Measurements from ENCODE around the gene CELSR1. TPM values are rescaled to one million over a fixed set of nuclear protein-coding genes. Genes with fewer than 3 reads are reported as not detected.

CELSR1 gene
- total RNA-seq, 1 donor: 1.1 TPM

DNA sequence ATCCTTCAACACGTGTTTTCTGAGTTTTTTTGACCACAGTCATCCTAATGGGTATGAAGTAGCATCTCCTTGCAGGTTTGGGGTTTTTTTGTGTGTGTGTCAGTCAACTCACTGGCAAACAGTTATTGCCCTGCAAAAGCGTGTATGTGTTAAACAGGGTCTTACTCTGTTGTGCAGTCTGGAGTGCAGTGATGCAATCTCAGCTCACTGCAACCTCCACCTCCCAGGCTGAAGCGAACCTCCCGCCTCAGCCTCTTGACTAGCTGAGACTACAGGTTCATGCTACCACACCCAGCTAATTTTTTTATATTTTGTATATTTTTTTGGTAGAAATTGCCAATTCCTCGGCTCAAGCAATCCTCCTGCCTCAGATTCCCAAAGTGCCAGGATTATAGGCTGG, 15.4 kb downstream of the CELSR1 start:
- H3K4me3 ChIP-seq (ENCODE audit: low read depth, low read length): no peak overlapping the region
- DNase-seq (ENCODE audit: low read depth): no peak
- TF ChIP-seq, protein P1, sequence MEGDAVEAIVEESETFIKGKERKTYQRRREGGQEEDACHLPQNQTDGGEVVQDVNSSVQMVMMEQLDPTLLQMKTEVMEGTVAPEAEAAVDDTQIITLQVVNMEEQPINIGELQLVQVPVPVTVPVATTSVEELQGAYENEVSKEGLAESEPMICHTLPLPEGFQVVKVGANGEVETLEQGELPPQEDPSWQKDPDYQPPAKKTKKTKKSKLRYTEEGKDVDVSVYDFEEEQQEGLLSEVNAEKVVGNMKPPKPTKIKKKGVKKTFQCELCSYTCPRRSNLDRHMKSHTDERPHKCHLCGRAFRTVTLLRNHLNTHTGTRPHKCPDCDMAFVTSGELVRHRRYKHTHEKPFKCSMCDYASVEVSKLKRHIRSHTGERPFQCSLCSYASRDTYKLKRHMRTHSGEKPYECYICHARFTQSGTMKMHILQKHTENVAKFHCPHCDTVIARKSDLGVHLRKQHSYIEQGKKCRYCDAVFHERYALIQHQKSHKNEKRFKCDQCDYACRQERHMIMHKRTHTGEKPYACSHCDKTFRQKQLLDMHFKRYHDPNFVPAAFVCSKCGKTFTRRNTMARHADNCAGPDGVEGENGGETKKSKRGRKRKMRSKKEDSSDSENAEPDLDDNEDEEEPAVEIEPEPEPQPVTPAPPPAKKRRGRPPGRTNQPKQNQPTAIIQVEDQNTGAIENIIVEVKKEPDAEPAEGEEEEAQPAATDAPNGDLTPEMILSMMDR (IDR thresholded peaks at IDR 0.05; ENCODE audit: insufficient read depth, low read length): no peak

DNA sequence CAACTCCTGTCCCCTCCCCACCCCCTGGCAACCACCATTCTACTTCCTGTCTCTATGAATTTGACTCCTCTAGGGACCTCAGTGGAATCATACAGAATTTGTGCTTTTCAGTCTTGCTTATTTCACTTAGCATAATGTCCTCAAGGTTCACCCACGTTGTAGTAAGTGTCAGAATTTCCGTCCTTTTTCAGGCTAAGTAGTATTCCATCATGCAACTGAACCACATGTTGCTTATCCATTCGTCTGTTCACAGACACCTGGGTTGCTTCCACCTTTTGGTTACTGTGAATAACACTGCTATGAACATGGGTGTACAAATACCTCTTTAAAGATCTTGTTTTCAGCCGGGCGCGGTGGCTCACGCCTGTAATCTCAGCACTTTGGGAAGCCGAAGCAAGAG, 16.5 kb downstream of the CELSR1 start:
- TF ChIP-seq, protein P1 (IDR thresholded peaks at IDR 0.05; ENCODE audit: insufficient read depth, low read length): no peak
- DNase-seq (ENCODE audit: low read depth): no peak
- no peak overlapping the region for H3K4me3 ChIP-seq (ENCODE audit: low read depth, low read length)

DNA sequence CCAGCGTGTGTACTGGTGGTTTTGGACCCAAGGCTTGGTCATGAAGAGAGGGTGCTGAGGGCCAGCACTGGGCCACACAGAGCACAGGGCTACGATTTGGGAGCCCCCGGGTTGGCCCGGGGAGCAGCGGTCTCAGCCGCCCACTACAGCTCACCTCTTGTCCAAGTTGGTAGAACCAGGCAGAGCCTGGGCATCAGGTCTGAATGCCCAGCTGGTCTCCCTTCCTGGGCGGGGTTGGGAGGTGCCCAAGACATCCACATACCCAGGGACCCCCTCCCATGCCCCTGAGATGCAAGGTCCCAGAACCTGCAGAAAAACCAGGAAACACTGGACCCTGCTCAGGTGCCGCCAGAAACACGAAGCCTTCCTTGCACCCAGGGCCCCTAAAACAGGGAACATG, 18.0 kb downstream of the CELSR1 start:
- no peak overlapping the region for H3K4me3 ChIP-seq (ENCODE audit: low read depth, low read length)
- TF ChIP-seq, protein P1 (IDR thresholded peaks at IDR 0.05; ENCODE audit: insufficient read depth, low read length): no peak
- no peak for DNase-seq (ENCODE audit: low read depth)

DNA sequence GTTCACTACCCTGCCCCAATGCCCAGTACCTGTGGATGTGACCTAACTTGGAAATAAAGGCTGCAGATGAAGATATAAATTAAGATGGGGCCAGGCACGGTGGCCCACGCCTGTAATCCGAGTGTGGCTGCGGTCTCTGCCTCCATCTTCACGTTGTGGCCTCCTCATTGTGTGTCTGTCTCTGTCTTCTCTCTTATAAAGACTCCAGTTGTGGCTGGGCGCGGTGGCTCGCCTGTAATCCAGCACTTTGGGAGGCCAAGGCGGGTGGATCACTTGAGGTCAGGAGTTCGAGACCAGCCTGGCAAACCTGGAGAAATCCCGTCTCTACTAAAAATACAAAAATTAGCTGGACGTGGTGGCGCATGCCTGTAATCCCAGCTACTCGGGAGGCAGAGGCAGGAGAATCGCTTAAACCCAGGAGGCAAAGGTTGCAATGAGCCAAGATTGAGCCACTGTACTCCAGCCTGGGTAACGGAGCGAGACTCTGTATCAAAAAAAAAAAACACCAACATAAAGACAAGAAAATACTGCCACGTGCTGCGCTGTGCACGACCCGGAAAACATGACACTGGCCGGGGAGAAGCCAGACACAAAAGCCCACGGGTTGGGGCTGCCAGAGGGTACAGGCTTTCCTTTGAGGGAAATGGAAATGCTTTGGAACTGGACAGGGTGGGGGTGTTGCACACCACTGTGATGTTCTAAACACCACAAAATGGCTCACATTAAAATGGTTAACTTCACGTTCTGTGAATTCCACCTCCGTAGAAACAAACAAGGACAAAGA, 18.7 kb downstream of the CELSR1 start:
- DNase-seq (ENCODE audit: low read depth): no peak
- TF ChIP-seq, protein P1 (IDR thresholded peaks at IDR 0.05; ENCODE audit: insufficient read depth, low read length): no peak
- H3K4me3 ChIP-seq (ENCODE audit: low read depth, low read length): no peak overlapping the region

GRCh38 chr22:46518038-46518437, 19.4 kb downstream of the CELSR1 start:
- no peak for DNase-seq (ENCODE audit: low read depth)
- TF ChIP-seq, protein P1 (IDR thresholded peaks at IDR 0.05; ENCODE audit: insufficient read depth, low read length): no peak

DNA sequence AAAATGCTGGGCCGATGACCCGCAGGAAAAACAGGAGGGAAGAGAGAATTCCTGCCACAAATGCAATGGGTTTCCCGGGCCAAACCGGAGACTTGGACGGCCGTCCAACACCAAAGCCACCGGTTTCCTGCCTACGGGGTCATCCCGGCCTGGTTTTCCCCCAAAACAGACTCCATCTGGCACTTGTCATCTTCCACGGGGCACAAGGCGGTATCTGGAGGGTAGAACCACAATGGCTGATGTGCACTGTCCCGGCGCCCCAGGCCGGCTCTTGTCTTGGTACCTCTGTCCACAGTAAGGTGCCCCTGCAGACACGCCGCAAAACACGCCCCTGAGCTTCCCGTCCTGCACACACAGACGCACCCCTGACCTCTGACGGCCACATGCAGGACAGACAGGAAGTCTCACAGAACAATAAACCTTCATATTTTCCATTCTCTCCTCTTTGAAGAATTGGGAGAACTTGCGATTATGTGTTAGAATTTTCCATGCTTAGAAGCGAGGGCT, 20.1 kb downstream of the CELSR1 start:
- no peak for DNase-seq (ENCODE audit: low read depth)
- H3K4me3 ChIP-seq (ENCODE audit: low read depth, low read length): no peak overlapping the region
- TF ChIP-seq, protein P1 (IDR thresholded peaks at IDR 0.05; ENCODE audit: insufficient read depth, low read length): no peak

More at GRCh38 chr22:46518038-46518437, 19.4 kb downstream of the CELSR1 start:
- H3K4me3 ChIP-seq (ENCODE audit: low read depth, low read length): no peak overlapping the region
